Jurkat, Clone E6-1 (cell line): ENCODE results near the gene RERG.

Source experiments
- DNase-seq: peaks from one replicate; pipeline ENCODE4 v3.0.0-alpha.2; 2011; ENCODE audit warnings: low read depth, low spot score
- H3K4me3 ChIP-seq: 2 replicates; pipeline ENCODE4 v1.5.1; 2011; ENCODE audit warnings: mild to moderate bottlenecking, low read length, control low read depth, moderate library complexity

The RERG gene

DNA sequence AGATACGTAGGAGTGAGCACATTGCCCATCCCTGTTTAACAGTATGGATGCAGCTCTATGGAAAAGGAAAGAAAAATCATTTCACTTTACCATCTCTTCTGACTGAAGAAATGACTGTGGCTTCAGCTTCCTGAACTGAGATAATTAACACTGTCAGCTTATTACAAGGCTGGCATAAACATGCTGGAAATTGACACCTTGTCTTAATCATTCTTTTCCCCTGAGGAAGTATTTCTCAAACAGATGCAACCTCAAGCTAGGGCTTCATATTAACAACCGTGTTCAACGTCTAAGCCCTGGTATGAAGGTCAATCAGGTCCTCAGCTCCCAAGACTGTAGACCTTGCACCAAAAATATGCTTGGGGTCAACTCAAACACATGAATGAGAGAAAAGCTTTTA, 25.0 kb downstream of the RERG start:
- DNase-seq: no peak
- no peak overlapping the region for H3K4me3 ChIP-seq

DNA sequence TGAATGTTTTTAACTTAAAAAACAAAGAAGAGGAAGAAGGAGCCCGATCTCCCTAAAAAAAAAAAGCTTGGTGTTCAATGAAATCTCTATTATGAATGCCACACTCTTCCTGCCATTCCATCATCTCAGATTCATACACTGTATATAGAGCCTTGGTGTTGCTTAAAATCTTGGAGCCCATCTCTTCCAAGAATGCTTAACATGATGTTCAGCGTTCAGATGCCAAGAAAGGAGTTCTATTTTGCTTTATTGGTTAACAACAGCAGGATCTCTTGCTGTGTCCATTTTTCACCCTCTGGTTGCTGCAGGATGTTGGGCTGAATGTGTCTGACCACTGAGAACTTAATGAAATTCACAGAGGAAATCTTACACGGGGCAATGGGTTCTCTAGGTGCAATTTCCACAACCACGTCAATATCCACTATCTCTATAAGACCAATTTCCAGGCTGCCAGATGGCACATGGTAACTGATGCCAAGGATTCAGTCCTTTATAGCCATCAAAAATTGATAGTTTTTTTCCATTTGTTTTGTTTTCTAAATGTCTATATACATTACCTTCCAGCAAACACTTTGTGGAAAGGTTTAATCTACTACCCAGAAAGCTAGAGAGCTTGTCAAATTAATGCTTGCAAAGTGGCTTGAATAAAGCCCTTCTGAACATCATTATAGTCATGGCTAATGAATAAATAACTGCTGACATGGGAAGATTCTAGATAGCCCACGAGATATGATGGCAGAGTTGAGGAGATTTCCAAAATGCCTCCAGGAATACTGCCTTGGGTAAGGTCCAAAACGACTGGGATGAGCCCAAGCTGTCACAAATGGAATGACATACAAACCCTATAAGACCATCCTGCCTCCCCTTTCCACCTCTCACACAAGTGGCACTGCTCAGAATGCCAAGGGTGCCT, 26.5 kb downstream of the RERG start:
- DNase-seq: no peak
- no peak overlapping the region for H3K4me3 ChIP-seq

DNA sequence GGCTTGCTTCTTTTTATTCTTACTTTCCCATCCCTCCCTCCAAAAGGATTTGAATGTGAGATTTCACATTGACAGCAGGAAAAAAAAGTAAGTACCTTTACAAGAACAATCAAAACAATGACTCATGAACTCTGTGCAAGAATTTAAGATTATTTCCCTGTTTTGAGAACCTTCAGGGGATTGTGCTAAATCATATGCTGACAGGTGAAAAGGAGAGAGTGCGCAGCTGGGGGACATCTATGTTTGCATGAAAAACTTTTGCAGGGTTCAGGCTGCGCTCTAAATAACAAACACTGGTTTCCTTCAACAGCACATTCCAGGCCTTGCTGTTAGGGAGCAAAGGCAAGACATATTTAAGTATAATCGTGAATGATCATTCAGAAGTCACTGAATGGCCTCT, 27.3 kb downstream of the RERG start:
- DNase-seq: no peak
- no peak overlapping the region for H3K4me3 ChIP-seq

DNA sequence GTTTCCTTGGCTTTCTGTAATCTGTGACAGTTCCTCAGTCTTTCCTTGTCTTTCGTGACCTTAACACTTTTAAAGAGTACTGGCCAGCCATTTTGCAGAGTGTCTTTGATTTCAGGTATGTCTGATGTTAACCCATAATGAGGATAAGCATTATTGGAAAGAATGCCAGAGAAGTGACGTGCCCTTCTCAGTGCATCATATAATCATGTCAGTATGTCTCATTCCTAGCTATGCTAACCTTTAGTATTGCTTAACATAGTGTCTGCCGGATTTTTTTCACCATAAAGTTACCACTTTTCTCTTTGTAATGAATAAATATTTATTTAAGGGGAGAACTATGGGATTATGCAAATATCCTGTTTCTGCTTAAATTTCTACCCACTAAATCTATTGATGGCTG, 28.5 kb downstream of the RERG start:
- H3K4me3 ChIP-seq: no peak overlapping the region
- no peak for DNase-seq

DNA sequence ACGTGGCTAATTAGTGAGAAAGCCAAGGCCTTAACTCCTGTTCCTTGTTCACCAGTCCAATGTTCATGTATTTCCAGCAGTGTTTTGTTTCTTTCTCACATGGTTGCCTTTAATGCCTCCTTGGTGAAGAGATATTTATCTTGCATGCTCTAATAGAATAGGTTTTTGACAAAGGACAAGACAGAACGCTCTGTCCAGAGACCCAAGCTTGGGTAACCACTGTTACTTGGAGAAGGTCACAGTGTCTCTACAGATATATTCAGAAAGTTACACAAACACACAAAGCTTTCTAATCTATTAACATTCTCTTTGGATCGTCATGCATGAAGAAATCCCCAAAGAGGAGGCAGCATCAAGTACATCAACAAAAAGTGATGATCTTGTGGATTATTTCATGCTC, 33.1 kb downstream of the RERG start:
- no peak overlapping the region for H3K4me3 ChIP-seq
- DNase-seq: no peak

DNA sequence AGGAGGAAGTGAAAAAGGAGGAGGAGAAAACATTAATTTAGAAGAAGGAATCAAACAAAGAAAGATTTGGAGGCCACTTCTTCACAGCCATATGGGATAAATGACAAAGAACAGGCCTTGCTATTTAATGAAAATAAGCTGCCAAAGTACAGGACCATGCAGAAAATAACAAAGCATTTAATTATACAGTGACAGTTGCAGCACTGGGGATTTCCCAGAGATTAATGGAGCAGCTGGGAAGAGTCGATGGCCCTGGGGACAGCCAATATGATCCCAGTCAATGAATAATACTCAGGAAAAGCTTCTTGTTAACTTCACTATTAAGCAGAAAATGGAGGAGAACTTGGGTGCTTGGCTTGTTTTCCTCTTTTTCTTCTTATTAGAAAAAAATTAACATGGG, 34.6 kb downstream of the RERG start:
- H3K4me3 ChIP-seq: no peak overlapping the region
- DNase-seq: no peak

DNA sequence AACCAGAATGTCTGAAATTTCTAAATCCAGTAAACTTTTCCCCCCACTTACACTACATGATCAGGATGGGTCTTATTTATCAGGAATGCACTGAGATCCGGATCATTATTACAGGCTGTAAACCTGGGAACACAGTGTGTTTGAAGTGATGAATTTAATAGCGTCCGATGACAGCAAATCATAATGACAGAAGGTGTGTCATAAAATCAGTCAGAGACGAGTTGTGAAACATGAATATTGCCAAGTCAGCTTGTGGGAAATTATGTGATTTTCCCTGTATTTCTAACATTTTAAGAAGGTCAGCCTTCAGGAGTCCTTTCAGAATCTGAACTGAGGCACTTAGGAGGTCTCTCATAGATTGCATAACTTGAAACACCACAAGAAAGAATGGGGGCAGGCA, 36.7 kb downstream of the RERG start:
- no peak overlapping the region for H3K4me3 ChIP-seq
- DNase-seq: no peak

DNA sequence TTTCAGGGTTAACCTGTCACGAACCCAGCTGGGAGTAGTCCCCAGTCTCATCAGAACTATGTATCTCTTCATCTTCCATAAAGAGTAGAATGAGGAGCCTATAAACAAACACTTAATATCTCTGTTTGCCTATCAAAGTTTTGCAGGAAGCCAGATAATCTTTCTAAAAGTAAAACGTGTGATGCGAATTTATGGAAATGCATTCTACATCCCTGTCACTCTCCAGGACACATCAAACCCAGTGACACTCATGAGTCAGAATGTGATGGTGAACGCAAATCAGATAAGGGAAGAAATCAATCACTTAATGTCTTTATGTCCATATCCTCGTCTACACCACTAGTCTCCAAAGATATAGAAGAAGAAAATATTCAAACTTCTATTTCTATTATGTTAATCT, 37.4 kb downstream of the RERG start:
- no peak for DNase-seq
- H3K4me3 ChIP-seq: no peak overlapping the region

DNA sequence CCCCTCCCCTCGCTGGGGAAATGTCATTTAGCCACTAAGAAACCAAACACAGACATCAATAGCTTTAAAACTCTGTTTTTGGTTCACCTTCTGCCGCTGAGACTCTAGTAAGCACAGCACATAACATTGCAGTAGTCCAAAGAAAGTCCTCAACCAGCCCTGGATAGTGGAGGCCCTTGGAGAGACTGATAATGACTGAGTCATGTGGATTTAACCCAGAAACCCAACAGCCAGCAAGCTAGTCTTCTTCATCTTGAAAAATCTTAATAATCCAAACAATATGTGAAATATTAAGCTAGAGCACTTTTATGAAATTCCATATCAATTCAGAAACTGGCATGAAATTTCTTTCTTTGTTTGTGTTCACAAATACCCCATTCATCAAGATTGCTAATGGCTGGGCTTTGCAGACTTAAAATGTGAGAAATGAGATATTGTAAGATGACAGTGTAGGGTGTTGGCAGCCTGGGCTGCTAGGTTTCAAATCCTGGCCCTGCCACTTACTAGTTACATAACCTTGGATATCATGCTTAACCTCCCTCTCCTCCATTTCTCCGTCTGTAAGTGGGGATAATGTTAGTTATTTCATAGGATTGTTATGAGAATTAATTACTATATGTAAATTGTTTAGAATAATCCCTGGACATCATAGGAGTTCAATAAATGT, 40.1 kb downstream of the RERG start:
- no peak for DNase-seq

DNA sequence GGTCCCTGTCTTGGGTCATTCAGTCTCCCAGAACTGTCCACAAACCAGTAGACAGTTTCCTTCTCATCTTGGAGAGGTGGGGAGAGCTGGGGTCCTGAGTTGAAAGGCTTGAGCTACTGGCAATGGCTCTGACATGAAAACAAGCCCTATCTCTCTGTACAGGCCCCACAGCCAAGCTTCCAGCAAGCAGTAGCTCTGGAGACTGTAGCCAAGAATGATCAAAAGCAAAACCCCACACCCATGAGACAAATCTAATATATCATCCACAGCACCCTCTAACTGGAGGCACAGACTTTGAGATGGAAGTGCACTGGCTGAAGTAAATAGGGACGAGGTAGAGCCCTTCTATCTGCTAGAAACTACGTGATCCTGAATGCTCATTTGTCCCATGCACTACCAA, 40.9 kb downstream of the RERG start:
- H3K4me3 ChIP-seq: no peak overlapping the region
- DNase-seq: no peak

More for the DNA sequence above, 40.1 kb downstream of the RERG start:
- H3K4me3 ChIP-seq: no peak overlapping the region

DNA sequence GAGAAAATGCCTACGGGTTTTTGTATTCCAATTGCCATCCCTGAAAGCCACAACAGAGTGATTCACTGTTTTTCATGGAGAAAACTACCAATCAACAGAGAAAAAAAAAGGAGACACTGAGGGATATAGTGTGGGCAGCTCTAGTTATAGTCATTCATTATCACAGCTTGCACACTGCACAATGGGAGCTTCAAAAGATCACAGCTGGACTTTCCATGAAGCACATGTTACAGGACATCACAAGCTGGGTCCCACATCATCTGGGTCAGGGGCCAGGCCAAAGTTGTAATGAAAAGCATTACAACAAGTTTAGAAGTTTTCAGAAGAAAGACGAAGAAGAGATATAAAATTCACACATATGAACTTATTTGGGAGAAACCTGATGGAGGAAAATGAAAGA, 41.5 kb downstream of the RERG start:
- DNase-seq: no peak
- no peak overlapping the region for H3K4me3 ChIP-seq

DNA sequence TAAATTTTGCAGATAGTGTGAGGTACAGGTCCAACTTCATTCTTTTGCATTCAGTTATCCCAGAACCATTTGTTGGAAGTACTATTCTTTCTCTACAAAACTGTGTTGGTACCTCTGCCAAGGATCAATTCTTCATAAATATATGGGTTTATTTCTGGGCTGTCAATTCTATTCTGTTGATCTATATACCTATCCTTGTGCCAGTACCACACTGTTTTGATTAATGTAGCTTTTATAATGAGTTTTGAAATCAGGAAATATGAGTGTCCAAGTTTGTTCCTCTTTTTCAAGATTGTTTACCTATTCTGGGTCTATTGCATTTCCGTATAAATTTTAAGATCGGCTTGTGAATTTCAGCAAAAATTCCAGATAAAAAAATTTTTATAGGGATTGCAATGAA, 48.1 kb downstream of the RERG start:
- no peak overlapping the region for H3K4me3 ChIP-seq
- no peak for DNase-seq

DNA sequence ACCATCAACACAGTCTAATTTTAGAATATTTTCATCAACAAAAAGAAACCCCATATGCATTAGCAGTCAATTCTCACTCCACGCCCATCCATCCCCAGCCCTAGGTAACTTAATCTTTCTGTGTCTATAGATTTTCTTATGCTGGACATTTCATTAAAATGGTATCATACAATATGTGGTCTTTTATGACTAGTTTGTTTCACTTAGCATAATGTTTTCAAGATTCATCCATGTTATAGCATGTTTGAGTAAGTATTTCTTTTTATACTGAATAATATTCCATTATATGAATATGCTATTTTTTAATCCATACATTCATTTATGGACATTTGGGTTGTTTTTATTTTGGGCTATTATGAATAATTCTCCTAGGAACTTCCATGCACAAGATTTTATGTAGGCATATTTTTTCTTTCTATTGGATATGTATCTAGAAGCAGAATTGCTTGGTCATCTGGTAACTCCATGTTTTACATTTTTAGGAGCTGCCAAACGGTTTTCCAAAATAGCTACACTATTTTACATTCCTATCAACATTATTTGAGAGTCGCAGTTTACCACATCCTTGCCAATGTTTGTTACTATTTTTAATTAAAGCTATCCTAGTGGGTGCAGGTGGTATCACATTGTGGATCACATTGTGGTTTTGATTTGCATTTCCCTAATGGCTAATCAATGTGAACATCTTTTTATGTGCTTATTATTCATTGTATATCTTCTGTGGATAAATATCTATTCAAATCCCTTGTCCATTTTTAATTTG, 49.0 kb downstream of the RERG start:
- no peak overlapping the region for H3K4me3 ChIP-seq
- no peak for DNase-seq

DNA sequence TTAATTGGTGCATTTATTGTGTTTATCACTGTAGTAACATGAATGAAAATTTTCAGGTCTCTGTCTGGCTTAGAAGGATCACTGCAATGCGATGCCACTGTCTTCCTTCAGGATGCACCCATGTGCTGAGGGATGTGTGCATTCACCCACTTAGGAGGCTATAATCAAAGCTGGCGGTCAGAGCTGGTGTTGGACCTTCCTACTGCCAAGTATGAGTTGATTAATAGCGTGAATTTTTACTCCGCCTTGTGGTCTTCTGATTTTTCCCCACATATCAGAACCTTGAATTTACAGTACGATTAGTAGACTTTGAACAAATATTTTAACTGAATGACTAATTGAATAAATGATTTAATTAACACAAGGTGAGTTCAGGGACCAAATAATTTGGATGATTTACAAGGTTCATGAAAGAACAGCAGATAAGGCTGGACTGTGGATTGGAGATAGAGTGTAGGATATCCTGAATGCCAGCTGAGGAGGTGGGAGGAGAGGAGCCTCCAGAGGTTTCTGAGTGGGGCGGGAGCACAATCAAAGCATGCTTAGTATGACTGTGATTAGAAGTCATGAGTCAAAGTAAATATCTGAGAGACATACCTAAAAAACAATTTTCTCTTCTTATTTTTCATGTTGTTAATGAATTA, 50.1 kb downstream of the RERG start:
- DNase-seq: no peak
- H3K4me3 ChIP-seq: no peak overlapping the region

DNA sequence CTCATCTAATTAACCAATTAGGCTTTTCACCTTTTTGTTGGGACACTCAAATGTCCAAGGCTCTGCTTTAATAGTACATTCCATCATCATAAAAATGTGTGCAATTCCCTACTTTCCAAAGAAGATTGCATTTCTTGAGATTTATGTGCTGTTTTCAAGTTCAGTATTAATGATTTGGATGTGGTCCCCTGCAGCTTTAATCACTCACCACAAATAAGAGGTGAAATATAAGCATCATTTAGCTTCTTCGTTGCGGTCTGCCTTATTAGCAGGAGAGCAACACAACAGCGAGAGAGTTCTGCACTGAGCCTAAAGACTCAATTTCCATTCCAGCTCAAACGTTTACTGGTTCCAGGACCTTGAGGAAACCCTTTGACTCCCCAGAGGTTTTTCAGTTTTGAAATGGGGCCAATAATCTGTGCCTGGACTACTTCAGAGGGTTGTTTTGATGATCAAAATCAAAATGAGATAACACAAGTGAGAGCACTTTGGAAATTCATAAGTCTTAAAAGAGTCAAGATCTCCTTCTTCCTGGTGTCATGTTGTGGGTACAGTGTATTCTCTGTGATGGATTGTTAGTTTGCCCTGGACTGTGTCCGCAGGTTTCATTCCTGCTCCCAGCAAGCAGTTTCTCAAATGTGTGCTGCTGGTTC, 53.1 kb downstream of the RERG start:
- DNase-seq: no peak
- no peak overlapping the region for H3K4me3 ChIP-seq

DNA sequence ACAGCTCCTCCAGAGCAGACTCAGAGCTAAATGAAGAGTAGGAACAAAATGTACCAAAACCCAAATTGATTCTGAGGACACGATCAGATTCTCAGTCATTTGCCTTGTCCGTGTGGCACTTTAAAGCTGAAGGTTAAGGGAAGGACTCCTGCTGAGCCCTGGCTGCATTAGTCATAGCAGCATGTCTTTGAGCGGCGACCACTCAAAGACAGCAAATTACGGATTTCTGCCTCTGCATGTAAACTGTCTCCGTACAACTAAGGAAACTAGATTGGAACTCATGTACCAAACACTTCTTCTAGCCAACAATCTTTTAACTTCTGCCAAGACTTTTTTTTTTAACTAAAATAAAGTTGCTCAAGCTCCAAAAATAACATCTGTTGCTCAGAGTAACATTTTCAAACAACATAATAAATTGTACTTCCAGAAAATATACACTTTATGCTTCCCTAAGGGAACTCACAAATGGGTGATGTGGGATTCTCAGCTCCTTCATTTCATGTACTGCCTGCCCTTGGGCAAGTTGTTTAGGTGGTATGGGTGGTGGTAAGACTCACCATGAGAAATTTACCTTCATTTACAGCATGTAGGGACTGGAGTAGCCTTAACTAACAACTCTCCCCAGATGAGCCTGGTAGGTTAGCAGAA, 56.1 kb downstream of the RERG start:
- no peak overlapping the region for H3K4me3 ChIP-seq
- no peak for DNase-seq

DNA sequence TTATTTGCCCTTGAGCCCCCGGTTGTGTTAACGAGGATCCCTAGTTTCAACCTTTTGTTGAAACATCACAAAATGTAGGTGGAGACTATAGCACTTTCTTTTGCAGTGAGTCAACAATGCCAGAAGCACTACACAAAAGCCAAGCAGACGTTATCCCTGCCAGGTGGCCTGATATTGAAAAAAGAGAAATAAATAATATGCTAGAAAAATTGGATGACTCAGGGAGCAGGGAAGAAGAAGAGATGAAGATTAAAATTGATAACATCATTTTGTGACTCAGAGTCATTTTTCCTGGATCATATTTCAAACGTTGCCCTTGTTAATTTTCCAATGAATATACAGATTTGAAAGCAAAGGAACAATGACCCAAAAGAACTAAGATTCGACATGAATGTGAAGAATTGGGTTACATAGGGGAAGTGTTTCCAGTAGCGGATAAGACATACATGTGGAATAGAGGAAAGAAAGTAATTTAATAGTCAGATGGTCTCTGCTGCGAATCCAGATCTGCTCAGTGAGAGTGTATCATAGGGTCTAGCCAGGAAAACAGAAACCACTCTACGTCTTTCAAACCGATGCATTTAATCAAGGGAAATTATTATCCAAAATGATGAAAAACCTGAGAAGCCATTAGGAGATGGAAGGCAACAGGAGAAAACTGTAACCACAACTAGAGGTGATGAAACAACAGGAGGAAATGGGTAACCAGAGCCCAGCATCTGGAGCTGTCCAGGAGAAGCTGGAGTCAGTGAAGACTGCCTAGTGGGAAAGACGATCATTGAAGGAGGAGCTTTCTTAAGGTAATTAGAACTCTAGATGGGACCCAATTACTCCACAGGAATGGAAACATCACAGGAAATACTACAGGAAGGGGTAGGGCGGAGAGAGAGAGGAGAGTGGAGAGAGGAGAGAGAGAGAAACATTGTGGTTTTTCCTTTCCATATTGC, 57.9 kb downstream of the RERG start:
- no peak for DNase-seq
- H3K4me3 ChIP-seq: no peak overlapping the region

DNA sequence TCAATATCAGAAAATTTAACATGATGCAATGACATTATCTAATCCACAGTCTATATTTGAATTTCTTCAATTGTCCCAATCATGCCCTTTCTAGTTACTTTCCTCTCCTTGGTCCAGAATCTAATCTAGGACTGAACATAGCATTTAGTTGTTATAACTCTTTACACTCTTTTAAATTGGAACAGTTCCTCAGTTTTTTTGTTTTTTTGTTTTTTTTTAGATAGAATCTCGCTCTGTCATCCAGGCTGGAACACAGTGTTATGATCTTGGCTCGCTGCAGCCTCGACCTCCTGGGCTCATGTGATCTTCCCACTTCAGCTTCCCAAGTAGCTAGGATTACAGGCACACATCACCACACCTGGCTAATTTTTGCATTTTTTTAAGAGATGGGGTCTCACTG, 63.1 kb downstream of the RERG start:
- no peak for DNase-seq

More for the DNA sequence above, 63.1 kb downstream of the RERG start:
- no peak overlapping the region for H3K4me3 ChIP-seq
